Skeletal muscle tissue (tissue), 4 donors: ENCODE results near the gene GCKR. TPM values are rescaled to one million over a fixed set of nuclear protein-coding genes. Genes with fewer than 3 reads are reported as not detected.
"Not testable (repeated sequence)": the region's sequence is repeated elsewhere in the genome, so short reads cannot be mapped to it uniquely, and the experiment has no call there.

Experiments
- H3K27ac ChIP-seq: one replicate; pipeline ENCODE4 v1.7.0; 2013; ENCODE audit warnings: mild to moderate bottlenecking, low read depth, low read length, inconsistent platforms
- H3K27me3 ChIP-seq, 3 donors: one replicate each; pipeline ENCODE4 v1.7.0; 2013; ENCODE audit warnings: low read length in 3 of 3; ENCODE audit not compliant: control insufficient read depth in 3 of 3, insufficient read depth in 3 of 3
- H3K36me3 ChIP-seq, 3 donors: one replicate each; pipeline ENCODE4 v1.7.0; 2013; ENCODE audit warnings: low read length in 3 of 3; ENCODE audit not compliant: control insufficient read depth in 3 of 3, insufficient read depth in 3 of 3
- H3K4me1 ChIP-seq, 3 donors: one replicate each; pipeline ENCODE4 v1.7.0; 2013; ENCODE audit warnings: low read length in 3 of 3, mild to moderate bottlenecking in 3 of 3; ENCODE audit not compliant: control insufficient read depth in 3 of 3, insufficient read depth in 3 of 3
- H3K4me3 ChIP-seq, 3 donors: one replicate each; pipeline ENCODE4 v1.7.0; 2013; ENCODE audit warnings: low read length in 3 of 3
- H3K9ac ChIP-seq, 3 donors: one replicate each; pipeline ENCODE4 v1.7.0; 2013; ENCODE audit warnings: low read length in 3 of 3, mild to moderate bottlenecking in 3 of 3, moderate library complexity in 2 of 3, low read depth in 1 of 3
- H3K9me3 ChIP-seq, 3 donors: one replicate each; pipeline ENCODE4 v1.7.0; 2013; ENCODE audit warnings: low read length in 3 of 3; ENCODE audit not compliant: control insufficient read depth in 3 of 3
- total RNA-seq: library from RNA; depleted of rRNA; stranded (reverse); fragments of >200 nt; gene quantifications from one replicate; pipeline ENCODE4 v1.2.3, GENCODE V29; 2014
- donor health status: Osteomylitis.

Gene GCKR
- total RNA-seq, 1 donor from 2014 or later, result not detected

- no peaks in the 10 kb centered on the region for H3K4me1 ChIP-seq
- no peaks in the 10 kb centered on the region for H3K36me3 ChIP-seq
- H3K9ac ChIP-seq, result no peak overlapping the region
- H3K9me3 ChIP-seq, result no peaks in the 10 kb centered on the region
- no peak overlapping the region for H3K4me3 ChIP-seq
- peaks cover 0 to 6% (median 2%) of the 10 kb centered on the region in 3 donors for H3K27me3 ChIP-seq
- H3K27ac ChIP-seq, result no peak overlapping the region
Measured at GRCh38 chr2:27537287-27537686, 40.6 kb downstream of the GCKR start.

DNA sequence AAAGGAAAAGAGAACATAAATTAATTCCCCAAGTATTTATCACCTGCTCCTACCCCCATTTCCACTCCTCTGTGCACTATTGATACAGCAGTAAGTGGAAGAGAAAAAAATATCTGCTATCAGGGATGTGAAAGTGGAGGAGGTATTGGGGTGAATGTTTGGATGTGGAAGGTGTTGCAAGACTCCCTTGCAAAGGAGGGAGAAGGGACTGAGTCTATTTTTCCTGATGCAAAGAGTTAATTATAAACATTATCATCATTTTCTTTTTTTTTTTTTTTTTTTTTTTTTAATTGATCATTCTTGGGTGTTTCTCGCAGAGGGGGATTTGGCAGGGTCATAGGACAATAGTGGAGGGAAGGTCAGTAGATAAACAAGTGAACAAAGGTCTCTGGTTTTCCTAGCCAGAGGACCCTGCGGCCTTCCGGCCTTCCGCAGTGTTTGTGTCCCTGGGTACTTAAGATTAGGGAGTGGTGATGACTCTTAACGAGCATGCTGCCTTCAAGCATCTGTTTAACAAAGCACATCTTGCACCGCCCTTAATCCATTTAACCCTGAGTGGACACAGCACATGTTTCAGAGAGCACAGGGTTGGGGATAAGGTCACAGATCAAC is 42.3 kb downstream of the GCKR start:
- H3K27me3 ChIP-seq, H3K9ac ChIP-seq: not testable (repeated sequence)

GRCh38 chr2:27539649-27540048 is 43.0 kb downstream of the GCKR start:
- not testable (repeated sequence) for H3K4me1 ChIP-seq, H3K36me3 ChIP-seq, H3K9ac ChIP-seq, H3K27ac ChIP-seq, H3K4me3 ChIP-seq, H3K9me3 ChIP-seq, H3K27me3 ChIP-seq

More for the DNA sequence above, 42.3 kb downstream of the GCKR start:
- not testable (repeated sequence) for H3K4me1 ChIP-seq, H3K9me3 ChIP-seq, H3K27ac ChIP-seq, H3K4me3 ChIP-seq, H3K36me3 ChIP-seq

GRCh38 chr2:27544143-27544821 is 47.6 kb downstream of the GCKR start:
- peaks cover 0 to 3% (median 0%) of the 10 kb centered on the region in 3 donors for H3K9me3 ChIP-seq
- no peaks in the 10 kb centered on the region for H3K36me3 ChIP-seq
- H3K9ac ChIP-seq, result no peak overlapping the region
- H3K4me3 ChIP-seq, result no peak overlapping the region
- H3K4me1 ChIP-seq, result no peaks in the 10 kb centered on the region
- no peaks in the 10 kb centered on the region for H3K27me3 ChIP-seq
- no peak overlapping the region for H3K27ac ChIP-seq

DNA sequence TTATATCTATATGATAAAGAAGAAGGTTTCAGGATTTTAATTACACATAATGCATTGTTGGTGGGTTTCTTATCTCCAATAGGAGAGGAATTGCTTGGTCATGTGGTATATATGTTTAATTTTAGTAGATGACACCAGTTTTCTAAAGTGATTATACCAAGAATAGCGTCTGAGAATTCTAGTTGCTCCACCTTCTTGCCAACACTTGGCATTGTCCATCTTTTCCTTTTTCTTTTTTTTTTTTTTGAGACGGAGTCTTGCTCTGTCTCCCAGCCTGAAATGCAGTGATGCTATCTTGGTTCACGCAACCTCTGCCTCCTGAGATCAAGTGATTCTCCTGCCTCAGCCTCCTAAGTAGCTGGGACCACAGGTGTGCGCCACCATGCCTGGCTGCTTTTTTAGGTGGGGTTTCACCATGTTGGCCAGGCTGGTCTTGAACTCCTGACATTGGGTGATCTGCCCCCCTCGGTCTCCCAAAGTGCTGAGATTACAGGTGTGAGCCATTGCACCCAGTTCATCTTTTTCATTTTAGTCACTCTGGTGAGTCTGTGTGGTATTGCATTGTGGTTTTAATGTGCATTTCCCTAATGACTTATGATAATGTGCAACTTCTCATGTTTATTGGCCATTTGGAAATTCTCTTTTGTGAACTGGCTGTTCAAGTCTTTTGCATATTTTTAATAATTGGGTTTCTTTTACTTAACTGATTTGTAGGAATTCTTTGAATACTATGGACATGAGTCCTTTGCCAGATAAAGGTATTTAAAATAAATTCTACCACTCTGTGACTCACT is 48.9 kb downstream of the GCKR start:
- H3K4me1 ChIP-seq, result no peaks in the 10 kb centered on the region
- H3K27me3 ChIP-seq, result no peaks in the 10 kb centered on the region
- H3K4me3 ChIP-seq, result no peak overlapping the region
- H3K27ac ChIP-seq, result no peak overlapping the region
- peaks cover 0 to 3% (median 0%) of the 10 kb centered on the region in 3 donors for H3K9me3 ChIP-seq
- H3K36me3 ChIP-seq, result no peaks in the 10 kb centered on the region
- H3K9ac ChIP-seq, result no peak overlapping the region

DNA sequence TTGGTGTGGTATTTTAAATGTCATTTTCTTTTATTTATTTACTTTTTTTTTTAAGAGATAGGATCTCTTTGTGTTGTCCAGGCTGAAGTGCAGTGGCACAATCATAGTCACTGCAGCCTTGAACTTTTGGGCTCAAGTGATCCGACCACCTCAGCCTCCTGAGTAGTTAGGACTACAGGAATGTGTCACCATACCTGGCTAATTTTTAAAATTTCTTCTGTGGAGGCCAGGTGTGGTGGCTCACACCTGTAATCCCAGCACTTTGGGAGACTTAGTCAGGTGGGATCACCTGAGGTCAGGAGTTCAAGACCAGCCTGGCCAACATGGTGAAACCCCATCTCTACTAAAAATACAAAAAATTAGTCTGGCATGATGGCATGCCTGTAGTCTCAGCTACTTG is 52.7 kb downstream of the GCKR start:
- no peaks in the 10 kb centered on the region for H3K36me3 ChIP-seq
- no peak overlapping the region for H3K4me3 ChIP-seq
- H3K27ac ChIP-seq, result no peak overlapping the region
- no peaks in the 10 kb centered on the region for H3K27me3 ChIP-seq
- no peak overlapping the region for H3K9ac ChIP-seq
- H3K9me3 ChIP-seq, result peaks cover 0 to 3% (median 0%) of the 10 kb centered on the region in 3 donors
- H3K4me1 ChIP-seq, result no peaks in the 10 kb centered on the region

DNA sequence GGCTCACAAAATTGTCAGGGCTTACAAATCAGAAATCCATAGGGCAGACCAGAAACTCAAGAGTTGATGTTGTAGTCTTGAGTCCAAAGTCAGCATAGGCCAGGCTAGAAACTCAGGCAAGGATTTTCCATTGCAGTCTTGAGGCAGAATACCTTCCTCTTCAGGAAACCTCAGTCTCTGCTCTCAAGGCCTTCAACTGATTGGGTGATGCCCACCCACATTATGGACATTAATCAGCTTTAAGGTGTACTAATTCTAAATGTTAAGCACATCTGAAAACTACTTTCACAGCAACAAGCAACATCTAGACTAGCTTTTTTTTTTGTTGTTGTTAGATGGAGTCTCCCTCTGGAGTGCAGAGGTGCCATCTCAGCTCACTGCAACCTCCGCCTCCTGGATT is 54.9 kb downstream of the GCKR start:
- no peak overlapping the region for H3K27ac ChIP-seq
- no peaks in the 10 kb centered on the region for H3K4me1 ChIP-seq
- H3K9ac ChIP-seq, result no peak overlapping the region
- H3K27me3 ChIP-seq, result no peaks in the 10 kb centered on the region
- H3K4me3 ChIP-seq, result no peak overlapping the region
- peaks cover 0 to 1% (median 0%) of the 10 kb centered on the region in 3 donors for H3K9me3 ChIP-seq
- no peaks in the 10 kb centered on the region for H3K36me3 ChIP-seq

DNA sequence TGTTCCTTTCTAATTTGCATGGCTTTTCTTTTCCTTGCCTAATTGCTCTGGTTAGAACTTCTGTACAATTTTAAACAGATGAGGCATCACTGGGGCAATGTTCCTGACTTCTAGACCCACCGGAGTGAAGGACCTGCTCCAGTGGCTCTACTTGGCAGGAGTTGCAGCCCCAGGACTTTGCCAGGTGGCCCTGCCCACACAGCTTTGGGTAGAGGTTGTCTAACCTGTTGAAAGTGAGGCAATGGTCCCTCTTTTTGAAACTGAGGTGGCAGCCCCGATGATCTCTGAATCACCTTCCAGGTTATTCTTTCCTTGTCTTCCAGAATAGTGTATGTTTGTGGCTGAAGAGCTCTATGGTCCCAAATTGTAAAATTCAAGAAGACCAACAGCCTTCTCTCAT is 56.3 kb downstream of the GCKR start:
- H3K9me3 ChIP-seq, result no peaks in the 10 kb centered on the region
- no peaks in the 10 kb centered on the region for H3K4me1 ChIP-seq
- H3K4me3 ChIP-seq, result no peak overlapping the region
- H3K27me3 ChIP-seq, result no peaks in the 10 kb centered on the region
- no peak overlapping the region for H3K9ac ChIP-seq
- H3K36me3 ChIP-seq, result no peaks in the 10 kb centered on the region
- no peak overlapping the region for H3K27ac ChIP-seq

- not testable (repeated sequence) for H3K36me3 ChIP-seq, H3K4me3 ChIP-seq, H3K27me3 ChIP-seq, H3K9me3 ChIP-seq, H3K27ac ChIP-seq, H3K4me1 ChIP-seq, H3K9ac ChIP-seq
Measured at GRCh38 chr2:27554451-27554850, 57.8 kb downstream of the GCKR start.

DNA sequence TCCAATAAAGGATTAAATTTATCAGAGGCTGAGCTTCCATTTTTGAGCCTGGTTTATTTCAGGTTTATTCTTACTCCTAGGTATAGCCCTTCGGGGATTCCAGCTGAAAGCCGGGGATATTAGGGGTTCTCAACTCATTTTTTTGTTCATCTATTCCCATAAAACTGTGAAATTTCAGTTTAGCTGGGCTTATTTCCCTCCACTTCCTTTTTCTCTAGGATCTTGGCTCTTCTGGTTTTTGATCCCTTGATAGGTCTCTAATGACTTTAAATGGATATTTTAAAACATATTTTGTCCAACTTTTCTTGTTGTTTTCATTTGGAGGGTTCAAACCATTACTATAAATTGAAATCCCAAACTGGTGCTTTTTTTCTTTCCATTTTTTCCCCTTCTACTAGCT is 62.6 kb downstream of the GCKR start:
- Histone ChIP-seq H3K4me3 (no peak overlapping the region), H3K27me3 (peaks cover 0 to 6% (median 4%) of the 10 kb centered on the region in 3 donors), H3K4me1 (no peaks in the 10 kb centered on the region), H3K9me3 (no peaks in the 10 kb centered on the region), H3K27ac (no peak overlapping the region), H3K36me3 (no peaks in the 10 kb centered on the region), H3K9ac (no peak overlapping the region)
